CD14-positive monocyte (primary cell): Measurements from ENCODE around the gene DPP10. TPM values are rescaled to one million over a fixed set of nuclear protein-coding genes. Genes with fewer than 3 reads are reported as not detected.

ENCODE experiments used
- DNase-seq, 3 donors: peaks; one replicate each; pipeline ENCODE4 v3.0.0-alpha.2; 2011 to 2022
- H2AFZ ChIP-seq: 2 replicates; pipeline ENCODE4 v1.6.0; 2012; ENCODE audit warnings: mild to moderate bottlenecking, low read depth, low read length, inconsistent platforms; ENCODE audit not compliant: insufficient read depth, poor library complexity, severe bottlenecking
- H3K27ac ChIP-seq, 2 donors: 1 replicate in 1 of 2; 2 replicates in 1 of 2; pipeline ENCODE4 v1.5.1; 2012 to 2013; ENCODE audit warnings: low read length in 2 of 2, control low read depth in 1 of 2, inconsistent platforms in 1 of 2, low read depth in 1 of 2, mild to moderate bottlenecking in 1 of 2
- H3K27me3 ChIP-seq, 2 donors: one replicate each; pipeline versions ENCODE4 v1.6.0 to v1.6.1; 2011 to 2013; ENCODE audit warnings: low read length in 2 of 2; ENCODE audit not compliant: control insufficient read depth in 2 of 2, insufficient read depth in 2 of 2
- H3K36me3 ChIP-seq, 2 donors: replicated peaks in 1 of 2; 1 replicate in 1 of 2; 2 replicates in 1 of 2; pipeline versions ENCODE4 v1.5.1 to v1.6.1; 2012 to 2013; ENCODE audit warnings: low read length in 2 of 2, control low read depth in 1 of 2, inconsistent platforms in 1 of 2, mild to moderate bottlenecking in 1 of 2; ENCODE audit not compliant: insufficient read depth in 2 of 2, control insufficient read depth in 1 of 2
- H3K4me1 ChIP-seq, 2 donors: 1 replicate in 1 of 2; 2 replicates in 1 of 2; pipeline versions ENCODE4 v1.5.1 to v1.6.1; 2012 to 2013; ENCODE audit warnings: low read length in 2 of 2, control low read depth in 1 of 2, inconsistent platforms in 1 of 2, mild to moderate bottlenecking in 1 of 2, moderate library complexity in 1 of 2; ENCODE audit not compliant: insufficient read depth in 2 of 2, control insufficient read depth in 1 of 2
- H3K4me2 ChIP-seq: replicated peaks from 2 replicates; pipeline ENCODE3; 2012; ENCODE audit warnings: low read length, moderate library complexity, mild to moderate bottlenecking; ENCODE audit not compliant: poor library complexity, severe bottlenecking; ENCODE audit errors: extremely low read depth
- H3K4me3 ChIP-seq, 3 experiments: fragments of 200-600 bp in 1 of 3; sonication (generic) in 1 of 3; replicated peaks in 1 of 3; 1 replicate in 2 of 3; 2 replicates in 1 of 3; pipeline ENCODE4 v1.5.1; 2011 to 2013; ENCODE audit warnings: low read length in 3 of 3, mild to moderate bottlenecking in 3 of 3, control low read depth in 2 of 3, low read depth in 2 of 3, inconsistent platforms in 1 of 3, moderate library complexity in 1 of 3
- H3K79me2 ChIP-seq: 2 replicates; pipeline ENCODE4 v1.6.0; 2012; ENCODE audit warnings: mild to moderate bottlenecking, control low read depth, inconsistent platforms, low read length, moderate library complexity; ENCODE audit not compliant: insufficient read depth
- H3K9ac ChIP-seq: 2 replicates; pipeline ENCODE4 v1.6.0; 2017; ENCODE audit warnings: low read length, mild to moderate bottlenecking; ENCODE audit not compliant: insufficient read depth, poor library complexity, severe bottlenecking
- H3K9me3 ChIP-seq, 2 donors: replicated peaks in 1 of 2; 1 replicate in 1 of 2; 2 replicates in 1 of 2; pipeline versions ENCODE4 v1.5.1 to v1.6.1; 2012 to 2013; ENCODE audit warnings: low read length in 2 of 2, control low read depth in 1 of 2; ENCODE audit not compliant: control insufficient read depth in 1 of 2, insufficient read depth in 1 of 2
- H4K20me1 ChIP-seq: 2 replicates; pipeline ENCODE4 v1.6.0; 2012; ENCODE audit warnings: mild to moderate bottlenecking, low read length, control low read depth, moderate library complexity; ENCODE audit not compliant: insufficient read depth
- H3K27ac Mint-ChIP-seq, 7 donors: one replicate each; pipeline ENCODE4 v1.8.0; 2020; ENCODE audit warnings: mild to moderate bottlenecking in 7 of 7, mixed read lengths in 7 of 7, moderate library complexity in 6 of 7, inconsistent platforms in 2 of 7
- H3K27me3 Mint-ChIP-seq, 3 donors: one replicate each; pipeline ENCODE4 v1.8.0; 2021 to 2022; ENCODE audit warnings: low read depth in 3 of 3, mild to moderate bottlenecking in 3 of 3, mixed read lengths in 3 of 3, moderate library complexity in 3 of 3, inconsistent platforms in 1 of 3
- H3K36me3 Mint-ChIP-seq, 2 donors: one replicate each; pipeline ENCODE4 v1.8.0; 2020; ENCODE audit warnings: mixed read lengths in 2 of 2, inconsistent platforms in 1 of 2, mild to moderate bottlenecking in 1 of 2
- H3K4me1 Mint-ChIP-seq: one replicate; pipeline ENCODE4 v1.8.0; 2020; ENCODE audit warnings: mild to moderate bottlenecking, mixed read lengths
- H3K4me3 Mint-ChIP-seq, 2 donors: one replicate each; pipeline ENCODE4 v1.8.0; 2020; ENCODE audit warnings: mild to moderate bottlenecking in 2 of 2, mixed read lengths in 2 of 2, moderate library complexity in 1 of 2
- H3K9me3 Mint-ChIP-seq, 7 donors: one replicate each; pipeline ENCODE4 v1.8.0; 2020 to 2022; ENCODE audit warnings: mixed read lengths in 7 of 7, mild to moderate bottlenecking in 6 of 7, moderate library complexity in 6 of 7, inconsistent platforms in 2 of 7
- WGBS: methylation state at CpG from one replicate; pipeline ENCODE4 v1.1.5; 2013; ENCODE audit warnings: missing lambda C conversion rate; ENCODE audit not compliant: insufficient coverage; 5-methylcytosine and 5-hydroxymethylcytosine counted together
- intact Hi-C, 2 donors: fragments of 100-400 bp; cut with micrococcal nuclease; formaldehyde crosslinking; loops; one replicate each; pipeline versions ENCODE4 v1.15.0 to v1.15.1; 2023
- polyA plus RNA-seq, 3 donors: library from polyadenylated mRNA; depleted of rRNA in 1 of 3; unstranded in 2 of 3; stranded (reverse) in 1 of 3; fragments of 300-500 nt in 2 of 3; fragments of >200 nt in 1 of 3; fragmentation: Illumina TruSeq in 2 of 3; gene quantifications; 1 replicate in 2 of 3; 2 replicates in 1 of 3; pipeline ENCODE4 v1.2.3, GENCODE V29; 2012 to 2021
- TF ChIP-seq, protein P1 (sequence below): fragments of 200-600 bp; IDR thresholded peaks from one replicate; pipeline ENCODE4 v1.8.0; 2022; ENCODE audit warnings: antibody characterized with exemption, mild to moderate bottlenecking

The DPP10 gene
- polyA plus RNA-seq, 3 donors = not detected

DNA sequence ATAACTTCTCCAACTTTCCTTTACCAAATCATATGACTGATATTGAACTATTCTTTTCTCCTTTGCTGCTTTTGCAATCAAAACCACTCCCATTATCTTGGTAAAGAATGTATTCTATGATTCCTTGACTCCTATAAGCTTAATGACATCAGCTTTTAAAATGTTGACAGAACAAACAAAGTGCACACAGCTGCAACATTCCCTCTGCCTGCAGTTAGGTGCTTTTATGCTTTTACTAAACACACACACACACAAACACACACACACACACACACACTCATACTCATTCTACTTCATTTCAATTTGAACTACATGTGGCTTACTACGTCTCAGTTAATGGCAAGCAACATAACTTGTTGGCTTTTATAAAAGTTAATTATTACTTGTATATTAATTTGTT lies 946.6 kb downstream of the DPP10 start:
- intact Hi-C loops = no loop called here

DNA sequence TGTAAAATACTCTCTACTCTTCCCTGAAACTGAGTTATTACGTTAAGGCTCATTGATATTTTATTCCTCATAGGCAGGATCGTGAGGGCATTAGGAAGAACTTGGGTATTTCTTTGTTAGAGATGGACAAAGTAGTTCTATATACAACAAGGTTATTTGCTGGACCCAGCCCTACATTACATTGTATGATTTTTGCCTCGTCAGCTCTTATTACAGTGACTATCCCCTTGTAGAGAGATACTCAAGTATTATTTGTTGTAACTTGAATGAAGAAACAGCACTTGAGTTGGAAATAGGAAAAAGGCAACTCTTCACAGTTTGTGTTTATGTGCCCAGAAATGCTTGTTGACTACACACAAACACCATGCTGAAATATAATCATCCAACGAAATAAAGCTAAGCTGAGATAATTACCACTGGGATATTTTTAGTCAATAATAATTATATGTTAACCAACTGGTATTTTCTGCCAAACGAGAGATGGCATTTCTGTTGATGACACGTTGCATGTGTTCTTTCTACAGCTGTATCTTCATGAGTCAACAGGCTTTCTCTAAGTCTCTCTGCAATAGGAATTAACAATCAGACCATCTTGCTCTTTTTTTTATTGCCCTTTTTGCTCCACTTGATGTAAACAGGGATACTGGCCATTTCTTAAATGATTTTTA lies 947.6 kb downstream of the DPP10 start:
- no peak overlapping the region for H3K9ac ChIP-seq
- H3K4me3 ChIP-seq = no peak overlapping the region
- TF ChIP-seq, protein P1, sequence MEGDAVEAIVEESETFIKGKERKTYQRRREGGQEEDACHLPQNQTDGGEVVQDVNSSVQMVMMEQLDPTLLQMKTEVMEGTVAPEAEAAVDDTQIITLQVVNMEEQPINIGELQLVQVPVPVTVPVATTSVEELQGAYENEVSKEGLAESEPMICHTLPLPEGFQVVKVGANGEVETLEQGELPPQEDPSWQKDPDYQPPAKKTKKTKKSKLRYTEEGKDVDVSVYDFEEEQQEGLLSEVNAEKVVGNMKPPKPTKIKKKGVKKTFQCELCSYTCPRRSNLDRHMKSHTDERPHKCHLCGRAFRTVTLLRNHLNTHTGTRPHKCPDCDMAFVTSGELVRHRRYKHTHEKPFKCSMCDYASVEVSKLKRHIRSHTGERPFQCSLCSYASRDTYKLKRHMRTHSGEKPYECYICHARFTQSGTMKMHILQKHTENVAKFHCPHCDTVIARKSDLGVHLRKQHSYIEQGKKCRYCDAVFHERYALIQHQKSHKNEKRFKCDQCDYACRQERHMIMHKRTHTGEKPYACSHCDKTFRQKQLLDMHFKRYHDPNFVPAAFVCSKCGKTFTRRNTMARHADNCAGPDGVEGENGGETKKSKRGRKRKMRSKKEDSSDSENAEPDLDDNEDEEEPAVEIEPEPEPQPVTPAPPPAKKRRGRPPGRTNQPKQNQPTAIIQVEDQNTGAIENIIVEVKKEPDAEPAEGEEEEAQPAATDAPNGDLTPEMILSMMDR = no peak
- no peak overlapping the region for H3K27ac Mint-ChIP-seq
- H2AFZ ChIP-seq = no peak overlapping the region
- H3K9me3 ChIP-seq = peaks cover 4 to 5% of the 10 kb centered on the region in 2 donors
- H3K4me2 ChIP-seq = no peak overlapping the region
- no peaks in the 10 kb centered on the region for H3K27me3 ChIP-seq
- H3K4me1 ChIP-seq = no peaks in the 10 kb centered on the region
- H3K9me3 Mint-ChIP-seq = peaks cover 0 to 5% (median 3%) of the 10 kb centered on the region in 7 donors
- no peak for DNase-seq
- H3K4me1 Mint-ChIP-seq = no peaks in the 10 kb centered on the region
- no peak overlapping the region for H3K27ac ChIP-seq
- H3K36me3 Mint-ChIP-seq = no peaks in the 10 kb centered on the region
- no peaks in the 10 kb centered on the region for H3K79me2 ChIP-seq
- H3K27me3 Mint-ChIP-seq = peaks cover 0 to 2% (median 0%) of the 10 kb centered on the region in 3 donors
- no peaks in the 10 kb centered on the region for H3K36me3 ChIP-seq
- intact Hi-C loops = no loop called here
- H3K4me3 Mint-ChIP-seq = no peak overlapping the region
- H4K20me1 ChIP-seq = no peaks in the 10 kb centered on the region
- WGBS = 100% methylated on average over 1 of the region's 6 CpGs

More for the DNA sequence above, 946.6 kb downstream of the DPP10 start:
- Histone ChIP-seq H3K27me3 (no peaks in the 10 kb centered on the region), H3K4me2 (no peak overlapping the region), H3K4me3 (no peak overlapping the region), H3K27ac (no peak overlapping the region), H3K9me3 (peaks cover 13 to 14% of the 10 kb centered on the region in 2 donors), H3K36me3 (no peaks in the 10 kb centered on the region), H3K79me2 (no peaks in the 10 kb centered on the region), H4K20me1 (no peaks in the 10 kb centered on the region), H3K4me1 (no peaks in the 10 kb centered on the region), H3K9ac (no peak overlapping the region), H2AFZ (no peak overlapping the region)
- peaks cover 3 to 13% (median 8%) of the 10 kb centered on the region in 7 donors for H3K9me3 Mint-ChIP-seq
- TF ChIP-seq, protein P1 = no peak
- H3K27ac Mint-ChIP-seq = no peak overlapping the region
- WGBS = no CpG with 5 or more reads among the region's 1 CpG
- H3K4me1 Mint-ChIP-seq = no peaks in the 10 kb centered on the region
- no peak for DNase-seq
- H3K27me3 Mint-ChIP-seq = peaks cover 0 to 2% (median 0%) of the 10 kb centered on the region in 3 donors
- H3K4me3 Mint-ChIP-seq = no peak overlapping the region
- H3K36me3 Mint-ChIP-seq = no peaks in the 10 kb centered on the region
